HepG2 (cell line): Measurements from ENCODE around the gene KHK. TPM values are rescaled to one million over a fixed set of nuclear protein-coding genes. Genes with fewer than 3 reads are reported as not detected.

Source experiments
- ATF3 ChIP-seq: sonication (generic); formaldehyde crosslinking; IDR thresholded peaks from 2 replicates; pipeline ENCODE4 v1.4.0; 2020; ENCODE audit warnings: missing genetic modification reagents
- CHD2 ChIP-seq: IDR thresholded peaks from 2 replicates; pipeline ENCODE4 v1.6.1; 2011; ENCODE audit warnings: low read depth, low read length, improper control_type of control experiment
- EP300 ChIP-seq, 3 experiments: sonication (generic) in 1 of 3; formaldehyde crosslinking in 1 of 3; IDR thresholded peaks; 2 replicates each; pipeline versions ENCODE4 v1.5.1 to v1.6.1; 2011 to 2020; ENCODE audit warnings: low read depth in 2 of 3, low read length in 2 of 3, borderline replicate concordance in 1 of 3, improper control_type of control experiment in 1 of 3, mild to moderate bottlenecking in 1 of 3, missing genetic modification reagents in 1 of 3, moderate library complexity in 1 of 3
- MBNL3 ChIP-seq: fragments of 250-450 bp; sonication (Bioruptor Pico); conservative IDR thresholded peaks from 2 replicates; pipeline ENCODE4 v1.8.0; 2022; ENCODE audit warnings: mild to moderate bottlenecking, inconsistent platforms
- MIER2 ChIP-seq: IDR thresholded peaks from 2 replicates; pipeline ENCODE4 v1.6.1; 2016; ENCODE audit warnings: missing biosample characterization, missing genetic modification reagents
- NAIF1 ChIP-seq: sonication (generic); formaldehyde crosslinking; IDR thresholded peaks from 2 replicates; pipeline ENCODE4 v1.5.0; 2020; ENCODE audit warnings: mild to moderate bottlenecking, missing genetic modification reagents, borderline replicate concordance
- SRSF1 ChIP-seq: fragments of 200-400 bp; formaldehyde crosslinking; optimal IDR thresholded peaks from 2 replicates; pipeline ENCODE3; 2017; ENCODE audit warnings: mild to moderate bottlenecking, low read depth, low read length, moderate library complexity
- TOE1 ChIP-seq: sonication (generic); formaldehyde crosslinking; IDR thresholded peaks from 2 replicates; pipeline ENCODE4 v1.4.0; 2020; ENCODE audit warnings: mild to moderate bottlenecking, missing genetic modification reagents
- ZBTB3 ChIP-seq: sonication (generic); formaldehyde crosslinking; IDR thresholded peaks from 2 replicates; pipeline ENCODE4 v1.4.0; 2020; ENCODE audit warnings: low read depth, mild to moderate bottlenecking, moderate library complexity, missing genetic modification reagents, borderline replicate concordance
- ZNF230 ChIP-seq: sonication (generic); formaldehyde crosslinking; IDR thresholded peaks from 2 replicates; pipeline ENCODE4 v1.4.0; 2020; ENCODE audit warnings: mild to moderate bottlenecking, missing genetic modification reagents
- ZNF274 ChIP-seq: sonication (generic); formaldehyde crosslinking; IDR thresholded peaks from 2 replicates; pipeline ENCODE4 v1.5.1; 2020; ENCODE audit warnings: mild to moderate bottlenecking, missing genetic modification reagents
- ZNF333 ChIP-seq: sonication (generic); formaldehyde crosslinking; IDR thresholded peaks from 2 replicates; pipeline ENCODE4 v1.4.0; 2020; ENCODE audit warnings: mild to moderate bottlenecking, missing genetic modification reagents, borderline replicate concordance
- ZNF33A ChIP-seq: sonication (generic); formaldehyde crosslinking; IDR thresholded peaks from 2 replicates; pipeline ENCODE4 v1.5.1; 2020; ENCODE audit warnings: missing genetic modification reagents, mild to moderate bottlenecking, moderate library complexity, borderline replicate concordance
- ZNF556 ChIP-seq: sonication (generic); formaldehyde crosslinking; IDR thresholded peaks from 2 replicates; pipeline ENCODE4 v1.4.0; 2020; ENCODE audit warnings: mild to moderate bottlenecking, missing genetic modification reagents, borderline replicate concordance
- ZNF800 ChIP-seq: sonication (generic); formaldehyde crosslinking; IDR thresholded peaks from 2 replicates; pipeline ENCODE4 v1.4.0; 2020; ENCODE audit warnings: missing genetic modification reagents
- ZNF883 ChIP-seq: sonication (generic); formaldehyde crosslinking; IDR thresholded peaks from 2 replicates; pipeline ENCODE4 v1.5.1; 2020; ENCODE audit warnings: mild to moderate bottlenecking, missing genetic modification reagents; ENCODE audit errors: not compliant biosample characterization
- ZSCAN12 ChIP-seq: sonication (generic); formaldehyde crosslinking; IDR thresholded peaks from 2 replicates; pipeline ENCODE4 v1.9.0; 2021; ENCODE audit warnings: mild to moderate bottlenecking, missing genetic modification reagents
- polyA plus RNA-seq, 8 experiments: library from polyadenylated mRNA; depleted of rRNA in 3 of 8; stranded (reverse) in 7 of 8; unstranded in 1 of 8; fragments of >200 nt; fragmentation: Illumina TruSeq in 4 of 8; extraction: Trizol in 4 of 8; gene quantifications; 2 replicates each; pipeline versions ENCODE4 v1.2.1 to v1.2.3, GENCODE V29; 2011 to 2016; ENCODE audit warnings: low read depth in 4 of 8, missing spikeins in 1 of 8, mixed read lengths in 1 of 8; ENCODE audit not compliant: insufficient read depth in 1 of 8
- total RNA-seq, 5 experiments: library from RNA; depleted of rRNA; stranded (reverse); fragments of >200 nt; fragmentation: Illumina TruSeq; extraction: Trizol; gene quantifications; 2 replicates each; pipeline ENCODE4 v1.2.3, GENCODE V29; 2016; ENCODE audit warnings: low read depth in 1 of 5
- TF ChIP-seq, protein P1 (sequence below): sonication (generic); formaldehyde crosslinking; IDR thresholded peaks from 2 replicates; pipeline ENCODE4 v1.4.0; 2020; ENCODE audit warnings: missing genetic modification reagents, borderline replicate concordance
- TF ChIP-seq, protein P2 (sequence below): sonication (generic); formaldehyde crosslinking; conservative IDR thresholded peaks from 2 replicates; pipeline ENCODE4 v1.4.0; 2020; ENCODE audit warnings: missing genetic modification reagents
- TF ChIP-seq, protein P3 (sequence below): sonication (generic); formaldehyde crosslinking; IDR thresholded peaks from 2 replicates; pipeline ENCODE4 v1.8.0; 2022; ENCODE audit warnings: mild to moderate bottlenecking, missing genetic modification reagents, moderate library complexity

The KHK gene
- total and polyA plus RNA-seq, 2 of the 13 experiments (the other 11 are each of a cell fraction or from before 2014, with no cell fraction given) = 40.9 to 99.2 TPM

DNA sequence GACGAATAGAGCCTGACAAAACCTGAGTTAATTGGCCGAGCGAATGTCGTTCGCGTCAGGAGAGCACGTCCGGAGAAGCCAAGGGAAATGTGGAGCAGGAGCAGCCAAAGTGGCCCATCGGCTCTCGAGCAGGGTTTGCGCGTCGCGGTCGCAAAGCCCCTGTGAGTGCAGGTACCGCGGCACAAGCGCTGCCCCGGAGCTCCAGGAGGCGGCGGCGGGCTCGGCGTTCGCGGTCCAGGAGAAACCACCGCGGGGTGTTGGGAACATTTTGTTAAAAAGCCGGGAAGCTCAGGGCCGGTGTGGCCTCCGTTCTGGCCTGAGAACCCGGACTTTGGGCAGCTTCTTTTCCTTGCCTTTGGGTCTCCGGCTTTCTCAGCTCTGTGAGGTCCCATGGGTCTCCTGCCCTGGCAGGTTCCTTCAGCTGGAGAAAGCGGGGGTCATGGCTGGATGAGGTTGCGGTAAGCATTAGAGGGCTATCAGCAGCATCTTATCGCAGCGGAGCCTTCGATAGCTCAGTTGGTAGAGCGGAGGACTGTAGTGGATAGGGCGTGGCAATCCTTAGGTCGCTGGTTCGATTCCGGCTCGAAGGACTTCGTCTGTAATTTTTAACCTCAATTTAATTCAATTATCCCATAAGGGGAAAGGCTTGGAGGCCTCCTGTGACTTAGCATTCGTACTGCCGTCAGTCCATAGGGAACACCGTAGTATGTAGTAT lies 36.1 kb upstream of the KHK start (continued):
- TF ChIP-seq, protein P1, sequence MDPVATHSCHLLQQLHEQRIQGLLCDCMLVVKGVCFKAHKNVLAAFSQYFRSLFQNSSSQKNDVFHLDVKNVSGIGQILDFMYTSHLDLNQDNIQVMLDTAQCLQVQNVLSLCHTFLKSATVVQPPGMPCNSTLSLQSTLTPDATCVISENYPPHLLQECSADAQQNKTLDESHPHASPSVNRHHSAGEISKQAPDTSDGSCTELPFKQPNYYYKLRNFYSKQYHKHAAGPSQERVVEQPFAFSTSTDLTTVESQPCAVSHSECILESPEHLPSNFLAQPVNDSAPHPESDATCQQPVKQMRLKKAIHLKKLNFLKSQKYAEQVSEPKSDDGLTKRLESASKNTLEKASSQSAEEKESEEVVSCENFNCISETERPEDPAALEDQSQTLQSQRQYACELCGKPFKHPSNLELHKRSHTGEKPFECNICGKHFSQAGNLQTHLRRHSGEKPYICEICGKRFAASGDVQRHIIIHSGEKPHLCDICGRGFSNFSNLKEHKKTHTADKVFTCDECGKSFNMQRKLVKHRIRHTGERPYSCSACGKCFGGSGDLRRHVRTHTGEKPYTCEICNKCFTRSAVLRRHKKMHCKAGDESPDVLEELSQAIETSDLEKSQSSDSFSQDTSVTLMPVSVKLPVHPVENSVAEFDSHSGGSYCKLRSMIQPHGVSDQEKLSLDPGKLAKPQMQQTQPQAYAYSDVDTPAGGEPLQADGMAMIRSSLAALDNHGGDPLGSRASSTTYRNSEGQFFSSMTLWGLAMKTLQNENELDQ (CRISPR knock-in tag) = peak; percentile 15; the same call in 1 of the 2 replicates
- TF ChIP-seq ZNF33A (peak; percentile 66; the same call in 1 of the 2 replicates), ZNF230 (CRISPR knock-in tag) (peak; percentile 2; the same call in 1 of the 2 replicates), ZNF800 (CRISPR knock-in tag) (peak; percentile 96), NAIF1 (no peak), ATF3 (CRISPR knock-in tag) (peak; percentile 16; the same call in 1 of the 2 replicates), ZNF556 (CRISPR knock-in tag) (peak; percentile 93; the same call in 1 of the 2 replicates), ZNF333 (CRISPR knock-in tag) (peak; percentile 50; the same call in 1 of the 2 replicates), MBNL3 (0 out of 2 replicates have a peak, but pooled peaks have one; percentile 50), EP300 (IDR thresholded peaks at IDR 0.05; ENCODE audit: low read depth in 2 of 2, low read length in 2 of 2) (no peak), EP300 (CRISPR knock-in tag; IDR thresholded peaks at IDR 0.05; ENCODE audit: borderline replicate concordance) (0 out of 2 replicates have a peak, but pooled peaks have one; percentile 11), SRSF1 (no peak), ZNF883 (peak; percentile 90), TOE1 (CRISPR knock-in tag) (no peak), ZBTB3 (CRISPR knock-in tag) (no peak), MIER2 (CRISPR knock-in tag) (no peak; the same call in 1 of the 2 replicates), ZNF274 (peak; percentile 98), ZSCAN12 (CRISPR knock-in tag) (0 out of 2 replicates have a peak, but pooled peaks have one; percentile 54), CHD2 (peak; percentile 39; the same call in 1 of the 2 replicates)
- TF ChIP-seq, protein P2, sequence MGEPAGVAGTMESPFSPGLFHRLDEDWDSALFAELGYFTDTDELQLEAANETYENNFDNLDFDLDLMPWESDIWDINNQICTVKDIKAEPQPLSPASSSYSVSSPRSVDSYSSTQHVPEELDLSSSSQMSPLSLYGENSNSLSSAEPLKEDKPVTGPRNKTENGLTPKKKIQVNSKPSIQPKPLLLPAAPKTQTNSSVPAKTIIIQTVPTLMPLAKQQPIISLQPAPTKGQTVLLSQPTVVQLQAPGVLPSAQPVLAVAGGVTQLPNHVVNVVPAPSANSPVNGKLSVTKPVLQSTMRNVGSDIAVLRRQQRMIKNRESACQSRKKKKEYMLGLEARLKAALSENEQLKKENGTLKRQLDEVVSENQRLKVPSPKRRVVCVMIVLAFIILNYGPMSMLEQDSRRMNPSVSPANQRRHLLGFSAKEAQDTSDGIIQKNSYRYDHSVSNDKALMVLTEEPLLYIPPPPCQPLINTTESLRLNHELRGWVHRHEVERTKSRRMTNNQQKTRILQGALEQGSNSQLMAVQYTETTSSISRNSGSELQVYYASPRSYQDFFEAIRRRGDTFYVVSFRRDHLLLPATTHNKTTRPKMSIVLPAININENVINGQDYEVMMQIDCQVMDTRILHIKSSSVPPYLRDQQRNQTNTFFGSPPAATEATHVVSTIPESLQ = peak; percentile 67; the same call in 1 of the 2 replicates
- TF ChIP-seq, protein P3, sequence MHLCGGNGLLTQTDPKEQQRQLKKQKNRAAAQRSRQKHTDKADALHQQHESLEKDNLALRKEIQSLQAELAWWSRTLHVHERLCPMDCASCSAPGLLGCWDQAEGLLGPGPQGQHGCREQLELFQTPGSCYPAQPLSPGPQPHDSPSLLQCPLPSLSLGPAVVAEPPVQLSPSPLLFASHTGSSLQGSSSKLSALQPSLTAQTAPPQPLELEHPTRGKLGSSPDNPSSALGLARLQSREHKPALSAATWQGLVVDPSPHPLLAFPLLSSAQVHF (CRISPR knock-in tag) = peak; percentile 17; the same call in 1 of the 2 replicates
